GM12892 (cell line): ENCODE results near the gene ZNF280C.

Experiments
- POLR2A ChIP-seq: IDR thresholded peaks from 2 replicates; pipeline ENCODE4 v1.6.1; 2011; ENCODE audit warnings: low read depth, low read length, control low read depth
- POLR2AphosphoS5 ChIP-seq: IDR thresholded peaks from 2 replicates; pipeline ENCODE4 v1.6.1; 2011; ENCODE audit warnings: low read depth, low read length, control low read depth
- TAF1 ChIP-seq: IDR thresholded peaks from 2 replicates; pipeline ENCODE4 v1.6.1; 2011; ENCODE audit warnings: low read depth, mild to moderate bottlenecking, control low read depth, low read length, borderline replicate concordance

- TF ChIP-seq POLR2A (no peak), POLR2AphosphoS5 (no peak), TAF1 (no peak)
Observed at GRCh38 chrX:130176942-130177341, 91.8 kb downstream of the ZNF280C start.
